Hepatocyte (in vitro differentiated cells): ENCODE measurements around the gene UGT1A5.

ENCODE experiments used
- CTCF ChIP-seq: fragments of 200-600 bp; sonication (generic); IDR thresholded peaks from 2 replicates; pipeline ENCODE4 v1.5.1; 2016; ENCODE audit warnings: antibody characterized with exemption, mild to moderate bottlenecking; ENCODE audit not compliant: poor library complexity
- EZH2 ChIP-seq: fragments of 200-600 bp; sonication (generic); IDR thresholded peaks from 2 replicates; pipeline ENCODE4 v1.6.1; 2016; ENCODE audit warnings: antibody characterized with exemption, mild to moderate bottlenecking, borderline replicate concordance
- EZH2phosphoT487 ChIP-seq: fragments of 200-600 bp; sonication (generic); IDR thresholded peaks from one replicate; pipeline ENCODE4 v1.6.1; 2018; ENCODE audit warnings: antibody characterized with exemption, mild to moderate bottlenecking, low read depth, moderate library complexity; ENCODE audit not compliant: unreplicated experiment, severe bottlenecking

DNA sequence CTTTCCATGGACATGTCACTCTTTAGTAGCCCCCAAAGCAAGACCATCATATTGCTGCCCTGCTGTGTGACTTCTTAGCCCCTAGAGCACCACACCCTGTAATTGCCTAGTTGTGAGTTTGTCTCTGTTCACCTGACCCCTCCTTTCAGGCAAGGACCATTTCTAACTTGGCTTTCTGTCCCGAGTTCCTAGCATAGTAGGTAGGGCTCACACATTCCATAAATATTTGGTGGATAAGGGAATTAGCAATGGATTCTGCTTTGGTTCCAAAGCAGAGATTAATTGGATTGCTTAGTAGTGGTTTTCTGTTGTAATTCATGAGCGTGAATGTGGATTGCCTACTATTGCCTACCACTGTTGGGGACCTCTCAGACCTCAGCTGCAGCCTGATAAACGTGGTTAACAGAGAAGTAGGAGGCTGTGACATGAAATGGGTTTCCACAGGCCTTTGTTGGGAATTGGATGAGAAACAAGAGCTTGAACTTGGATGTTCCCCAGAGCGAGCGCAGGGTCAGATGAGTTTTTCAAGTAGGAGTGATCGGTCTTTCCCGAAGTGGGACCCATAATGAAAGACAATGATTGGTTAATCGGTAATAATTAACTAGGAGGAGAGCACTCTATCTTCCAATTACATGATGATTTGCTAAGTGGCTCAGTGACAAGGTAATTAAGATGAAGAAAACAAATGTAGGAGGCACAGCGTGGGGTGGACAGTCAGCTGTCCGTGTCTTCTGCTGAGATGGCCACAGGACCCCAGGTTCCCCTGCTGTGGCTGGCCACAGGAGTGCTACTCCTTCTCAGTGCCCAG lies 34.0 kb downstream of the UGT1A5 start:
- TF ChIP-seq CTCF, result no peak
- TF ChIP-seq EZH2phosphoT487, result no peak
- no peak for TF ChIP-seq EZH2
